ENCODE measurements around the gene CD44.
"Not testable (repeated sequence)": the region's sequence is repeated elsewhere in the genome, so short reads cannot be mapped to it uniquely, and the experiment has no call there.

The CD44 gene

DNA sequence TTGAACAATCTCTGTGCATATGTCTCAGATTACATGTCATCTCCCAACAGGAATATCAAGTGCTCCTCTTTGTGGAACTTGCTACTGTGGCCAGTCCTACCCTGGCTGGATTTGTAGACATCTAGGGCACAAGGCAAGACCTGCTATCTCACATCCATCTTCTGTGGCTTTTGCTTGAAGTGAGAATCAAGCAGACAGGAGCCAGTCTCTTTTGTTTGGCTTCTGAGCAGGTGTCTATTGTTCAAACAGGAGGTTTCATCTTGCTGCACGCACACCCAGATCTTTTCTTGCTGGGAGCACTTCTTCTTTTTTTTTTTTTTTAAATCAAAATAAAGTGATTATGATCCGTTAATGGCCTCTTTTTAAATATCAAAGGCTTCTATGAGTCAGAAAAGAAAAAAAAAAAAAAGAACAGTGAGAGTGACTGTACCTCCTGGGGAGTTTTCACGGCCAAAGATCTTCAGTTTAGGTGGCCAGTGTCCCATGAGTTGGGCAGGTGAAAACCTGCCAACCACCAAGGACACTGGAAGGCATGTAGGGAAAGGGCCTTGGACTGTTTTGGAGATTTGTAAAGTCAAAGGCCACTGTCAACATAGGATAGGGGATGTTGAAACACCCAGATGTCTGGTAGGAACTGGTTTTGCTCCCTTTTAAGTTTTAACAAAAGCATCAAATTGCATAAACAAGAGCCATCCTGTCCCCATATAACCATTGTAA is 78.1 kb downstream of the CD44 start:
- no peak for DNase-seq

DNA sequence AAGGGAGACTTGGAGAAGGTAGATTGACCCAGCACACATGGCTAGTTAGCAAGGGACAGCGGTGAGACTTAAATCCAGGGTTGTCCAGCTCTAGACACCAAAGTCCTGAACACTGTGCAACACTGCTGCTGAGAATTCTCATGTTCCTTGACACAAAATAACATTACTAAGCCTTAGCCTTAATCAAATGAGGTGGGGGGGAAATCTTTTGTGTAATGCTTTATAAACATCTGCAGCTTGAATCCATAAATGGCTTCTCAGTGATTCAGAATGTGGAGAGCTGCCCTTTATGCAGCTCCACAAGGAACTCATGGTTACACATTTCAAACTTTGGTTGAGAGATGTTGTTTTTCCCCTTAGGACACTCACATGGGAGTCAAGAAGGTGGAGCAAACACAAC is 80.0 kb downstream of the CD44 start:
- no peak for DNase-seq

DNA sequence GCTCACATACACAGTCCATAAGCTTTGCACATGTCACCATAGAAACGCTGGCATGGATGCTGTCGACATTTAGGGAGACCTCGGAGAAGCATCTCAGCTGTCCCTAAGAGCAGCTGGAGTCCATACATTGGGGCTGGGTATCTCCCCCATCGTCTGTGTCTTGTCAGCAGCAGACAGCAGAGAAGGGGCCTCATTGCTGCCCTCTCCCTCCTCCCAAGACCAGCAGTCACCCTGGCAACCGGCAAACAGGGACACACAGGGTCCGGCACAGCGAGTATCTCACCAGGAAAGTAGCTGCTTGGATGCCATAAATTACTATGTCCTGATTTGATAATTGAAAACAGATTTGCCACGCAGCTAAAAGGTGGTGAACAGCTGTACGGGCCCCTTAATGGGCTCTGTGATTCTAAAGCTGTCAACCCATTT is 84.4 kb downstream of the CD44 start:
- peak; percentile 94 for DNase-seq

DNA sequence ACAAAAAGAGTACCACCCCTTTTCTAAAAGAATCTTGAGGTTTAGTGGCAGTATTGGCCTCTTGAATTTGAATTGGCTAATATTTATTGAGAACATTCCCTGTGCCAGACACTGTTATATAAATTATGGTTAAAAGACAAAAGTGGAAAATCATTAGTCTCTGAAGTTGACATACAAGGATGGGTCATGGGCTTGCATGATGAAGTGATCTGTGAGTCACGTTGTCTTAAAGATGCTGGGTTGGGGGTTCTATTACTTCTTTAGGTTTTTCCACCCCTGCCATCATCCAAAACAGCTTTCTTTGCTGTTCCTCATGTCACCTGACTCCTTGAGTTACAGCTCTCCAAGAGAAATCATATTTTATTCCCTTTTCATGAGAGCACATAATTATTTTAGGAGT is 85.0 kb downstream of the CD44 start:
- DNase-seq, result no peak

DNA sequence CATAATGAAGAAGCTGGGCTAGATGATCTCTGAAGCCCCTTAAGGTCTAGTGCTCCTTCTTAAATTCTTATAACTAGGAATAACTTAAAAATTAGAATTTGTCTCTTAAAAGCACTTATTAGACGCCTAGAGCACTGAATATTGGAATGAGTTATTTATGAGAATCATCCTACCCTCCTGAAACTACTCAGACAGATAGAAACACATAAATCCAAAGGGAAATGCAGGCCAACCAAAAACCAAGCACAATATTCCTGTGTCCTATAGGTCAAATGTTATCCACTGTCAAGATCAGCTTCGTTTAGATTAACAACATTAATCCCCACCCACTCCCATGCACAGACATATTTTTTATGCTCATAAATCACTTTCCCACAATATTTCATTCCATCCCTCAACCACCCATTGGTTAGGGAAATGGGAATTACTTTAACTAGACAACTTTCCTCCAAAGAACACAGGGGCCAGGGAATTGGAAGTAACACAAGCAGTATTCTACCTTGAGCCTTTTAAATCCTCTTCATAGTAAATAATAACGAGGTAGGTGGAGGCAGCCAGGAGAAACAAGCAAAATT is 87.1 kb downstream of the CD44 start:
- DNase-seq, result no peak

DNA sequence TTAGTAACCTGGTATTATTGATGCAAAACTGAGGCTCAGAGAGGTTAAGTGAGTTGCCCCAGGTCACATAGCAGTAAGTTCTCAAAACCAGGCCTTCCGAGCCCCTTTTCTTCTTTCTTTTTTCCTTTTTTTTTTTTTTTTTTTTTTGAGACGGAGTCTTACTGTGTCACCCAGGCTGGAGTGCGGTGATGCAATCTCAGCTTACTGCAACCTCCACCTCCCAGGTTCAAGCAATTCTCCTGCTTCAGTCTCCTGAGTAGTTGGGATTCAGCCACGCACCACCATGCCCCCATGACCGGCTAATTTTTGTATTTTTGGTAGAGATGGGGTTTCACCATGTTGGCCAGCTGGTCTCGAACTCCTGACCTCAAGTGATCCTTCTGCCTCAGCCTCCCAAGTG is 87.8 kb downstream of the CD44 start:
- not testable (repeated sequence) for DNase-seq

DNA sequence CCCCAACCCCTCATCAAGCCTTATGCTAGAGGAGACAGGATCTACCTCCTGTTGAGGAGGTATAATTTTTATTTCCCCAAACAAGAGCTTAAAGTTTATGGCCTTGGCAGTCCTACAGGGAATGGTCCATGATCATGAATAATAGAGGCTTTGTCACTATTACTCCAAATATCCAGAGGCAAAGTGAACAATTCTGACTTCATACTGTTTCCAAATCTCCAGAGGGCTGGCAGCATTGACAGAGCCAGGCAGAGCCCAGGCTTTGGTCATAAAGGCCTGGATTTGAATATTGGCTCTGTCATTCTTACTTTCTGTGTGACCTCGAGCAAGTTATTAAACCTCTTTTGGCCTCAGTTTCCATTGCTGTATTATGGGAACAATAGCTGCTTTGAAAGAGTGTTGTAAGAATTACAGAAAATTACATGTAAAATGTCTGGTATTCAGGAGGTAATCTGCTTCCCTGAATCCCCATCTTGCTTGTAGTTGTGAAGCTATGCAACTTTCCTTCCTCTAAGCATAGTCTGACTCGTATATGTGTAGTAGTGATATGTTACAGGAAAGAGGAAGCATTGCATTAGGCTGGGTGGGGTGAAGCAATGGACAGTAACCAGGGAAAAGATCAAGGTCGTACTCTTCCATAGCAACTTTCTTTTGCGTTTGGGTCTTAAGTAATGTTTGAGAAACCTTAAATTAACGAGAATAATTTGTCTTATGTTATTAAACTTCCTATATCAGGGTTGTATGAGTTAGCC is 88.8 kb downstream of the CD44 start:
- DNase-seq, result no peak

DNA sequence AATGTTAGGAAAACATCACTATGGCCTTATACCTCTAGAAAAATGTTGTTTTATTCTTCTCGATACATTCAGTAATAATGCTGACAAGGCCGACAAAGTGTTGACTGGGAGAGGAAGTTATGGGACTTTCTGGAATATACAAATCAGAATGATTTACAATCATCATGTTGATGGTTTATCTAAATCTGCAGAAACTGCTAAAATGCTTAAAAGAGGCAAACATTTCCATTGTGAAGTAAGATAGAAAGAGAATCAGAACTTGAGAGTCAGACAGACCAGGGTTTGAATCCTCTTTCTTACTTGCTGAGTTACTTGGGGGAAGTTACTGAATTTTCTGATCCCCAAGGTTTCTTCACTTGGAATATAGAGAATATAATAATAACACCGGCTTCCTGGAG is 89.4 kb downstream of the CD44 start:
- no peak for DNase-seq

DNA sequence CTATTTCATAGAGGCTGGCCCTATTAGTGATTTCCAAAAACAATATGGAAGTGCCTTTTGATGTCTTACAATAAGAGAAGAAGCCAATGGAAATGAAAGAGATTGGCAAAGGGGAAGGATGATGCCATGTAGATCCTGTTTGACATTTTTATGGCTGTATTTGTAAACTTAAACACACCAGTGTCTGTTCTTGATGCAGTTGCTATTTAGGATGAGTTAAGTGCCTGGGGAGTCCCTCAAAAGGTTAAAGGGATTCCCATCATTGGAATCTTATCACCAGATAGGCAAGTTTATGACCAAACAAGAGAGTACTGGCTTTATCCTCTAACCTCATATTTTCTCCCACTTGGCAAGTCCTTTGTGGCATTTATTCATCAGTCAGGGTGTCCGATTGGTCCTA is 91.4 kb downstream of the CD44 start:
- no peak for DNase-seq

DNA sequence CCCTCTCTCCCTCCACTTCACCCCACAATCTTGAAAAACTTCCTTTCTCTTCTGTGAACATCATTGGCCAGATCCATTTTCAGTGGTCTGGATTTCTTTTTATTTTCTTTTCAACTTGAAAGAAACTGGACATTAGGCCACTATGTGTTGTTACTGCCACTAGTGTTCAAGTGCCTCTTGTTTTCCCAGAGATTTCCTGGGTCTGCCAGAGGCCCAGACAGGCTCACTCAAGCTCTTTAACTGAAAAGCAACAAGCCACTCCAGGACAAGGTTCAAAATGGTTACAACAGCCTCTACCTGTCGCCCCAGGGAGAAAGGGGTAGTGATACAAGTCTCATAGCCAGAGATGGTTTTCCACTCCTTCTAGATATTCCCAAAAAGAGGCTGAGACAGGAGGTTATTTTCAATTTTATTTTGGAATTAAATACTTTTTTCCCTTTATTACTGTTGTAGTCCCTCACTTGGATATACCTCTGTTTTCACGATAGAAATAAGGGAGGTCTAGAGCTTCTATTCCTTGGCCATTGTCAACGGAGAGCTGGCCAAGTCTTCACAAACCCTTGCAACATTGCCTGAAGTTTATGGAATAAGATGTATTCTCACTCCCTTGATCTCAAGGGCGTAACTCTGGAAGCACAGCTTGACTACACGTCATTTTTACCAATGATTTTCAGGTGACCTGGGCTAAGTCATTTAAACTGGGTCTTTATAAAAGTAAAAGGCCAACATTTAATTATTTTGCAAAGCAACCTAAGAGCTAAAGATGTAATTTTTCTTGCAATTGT is 92.3 kb downstream of the CD44 start:
- DNase-seq, result no peak

DNA sequence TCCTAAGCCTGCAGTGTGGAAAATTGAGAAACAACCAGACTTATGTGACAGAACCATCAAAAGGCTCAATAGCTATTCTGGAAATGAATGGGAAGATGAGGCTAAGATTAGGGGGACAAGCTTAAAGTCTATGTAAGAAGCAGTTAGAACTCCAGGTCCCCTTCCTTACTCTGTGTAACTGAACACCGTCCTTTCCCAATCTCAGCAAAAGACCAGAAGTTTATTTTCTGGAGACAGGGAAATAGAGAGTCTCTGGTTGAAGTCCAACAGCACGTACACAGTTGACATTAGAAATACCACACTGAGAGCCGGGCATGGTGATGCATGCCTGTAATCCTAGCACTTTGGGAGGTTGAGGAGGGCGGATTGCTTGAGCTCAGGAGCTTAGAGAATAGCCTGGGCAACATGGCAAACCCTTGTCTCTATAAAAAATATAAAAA is 93.9 kb downstream of the CD44 start:
- DNase-seq, result no peak

DNA sequence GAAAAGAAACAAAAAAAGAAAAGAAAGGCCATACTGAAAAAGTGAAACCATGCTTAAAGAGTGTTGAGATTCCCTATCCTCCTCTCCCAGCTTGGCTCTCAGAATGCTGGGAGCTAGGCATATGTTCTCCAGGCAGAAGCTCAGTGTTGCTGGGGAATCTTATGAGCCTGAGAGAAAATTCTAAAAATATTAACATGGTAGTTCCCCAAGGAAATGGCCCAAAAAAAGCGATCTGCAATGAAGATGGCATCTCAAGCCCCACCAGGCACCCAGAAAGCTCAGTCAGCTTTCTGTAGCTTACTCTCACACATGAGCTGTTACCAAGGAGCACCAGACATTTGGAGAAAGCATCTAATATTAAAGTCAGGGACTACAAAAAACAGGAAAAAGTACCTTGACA is 94.5 kb downstream of the CD44 start:
- DNase-seq, result no peak

DNA sequence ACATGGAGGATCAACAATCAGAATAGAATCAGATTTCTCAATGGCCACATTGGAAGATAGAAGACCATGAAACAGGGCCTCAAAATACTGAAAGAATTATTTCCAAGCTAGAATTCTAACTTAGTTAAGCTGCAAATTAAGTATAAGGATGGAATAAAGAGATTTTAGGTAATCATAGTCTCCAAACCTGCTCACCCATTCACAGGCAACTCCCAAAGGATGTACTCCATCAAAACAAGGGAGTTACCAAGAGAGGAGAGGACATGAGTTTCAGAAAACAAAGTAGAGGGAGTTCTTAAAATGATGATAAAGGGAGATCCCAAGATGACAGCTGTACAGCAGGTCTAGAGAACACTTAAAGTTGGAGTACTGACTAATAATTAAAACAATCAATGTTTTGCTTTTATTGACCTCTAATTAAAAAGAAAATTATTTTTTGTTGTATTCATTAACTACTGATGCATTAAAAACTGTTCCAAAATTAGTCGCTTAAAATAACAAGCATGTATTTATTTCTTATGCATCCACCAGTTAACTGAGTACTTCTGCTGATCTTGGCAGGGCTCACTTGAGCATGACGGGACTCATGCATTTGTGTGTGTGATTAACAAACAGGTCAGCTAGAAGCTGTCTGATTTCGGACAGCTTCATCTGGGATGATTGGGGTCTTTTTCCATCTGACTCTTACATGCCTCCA is 95.6 kb downstream of the CD44 start:
- no peak for DNase-seq

DNA sequence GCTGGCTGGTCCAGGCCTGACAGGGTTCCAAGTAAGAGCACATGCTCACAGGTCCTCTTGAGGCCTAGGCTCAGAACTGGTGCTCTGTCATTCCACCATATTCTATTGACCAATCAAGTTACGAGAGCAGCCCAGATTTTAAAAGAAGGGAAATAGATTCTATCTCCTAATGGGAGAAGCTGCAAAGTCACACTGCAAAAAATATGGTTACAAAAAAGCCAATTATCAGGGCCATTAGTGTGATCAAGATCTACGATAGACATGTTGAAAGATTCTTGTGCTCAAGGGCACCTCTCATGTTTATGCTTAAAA is 96.1 kb downstream of the CD44 start:
- DNase-seq, result no peak

DNA sequence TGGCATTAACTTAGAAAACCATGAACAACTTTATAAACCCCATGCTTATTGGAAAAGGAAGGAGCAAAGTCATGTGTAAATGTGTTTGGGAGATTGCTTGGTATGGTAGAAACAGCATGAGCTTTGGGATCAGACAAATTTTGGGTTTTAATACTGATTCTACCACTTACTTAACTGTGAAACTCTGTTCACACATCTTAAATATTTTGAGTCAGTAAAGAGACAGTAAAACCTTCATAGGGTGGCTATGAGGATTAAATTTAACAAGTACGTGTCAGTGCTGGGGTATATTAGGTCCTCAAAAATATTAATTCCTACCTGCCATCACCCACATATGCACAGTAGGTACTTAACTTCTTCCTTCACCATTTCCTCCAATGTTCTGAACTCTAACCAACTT is 96.5 kb downstream of the CD44 start:
- DNase-seq, result no peak

DNA sequence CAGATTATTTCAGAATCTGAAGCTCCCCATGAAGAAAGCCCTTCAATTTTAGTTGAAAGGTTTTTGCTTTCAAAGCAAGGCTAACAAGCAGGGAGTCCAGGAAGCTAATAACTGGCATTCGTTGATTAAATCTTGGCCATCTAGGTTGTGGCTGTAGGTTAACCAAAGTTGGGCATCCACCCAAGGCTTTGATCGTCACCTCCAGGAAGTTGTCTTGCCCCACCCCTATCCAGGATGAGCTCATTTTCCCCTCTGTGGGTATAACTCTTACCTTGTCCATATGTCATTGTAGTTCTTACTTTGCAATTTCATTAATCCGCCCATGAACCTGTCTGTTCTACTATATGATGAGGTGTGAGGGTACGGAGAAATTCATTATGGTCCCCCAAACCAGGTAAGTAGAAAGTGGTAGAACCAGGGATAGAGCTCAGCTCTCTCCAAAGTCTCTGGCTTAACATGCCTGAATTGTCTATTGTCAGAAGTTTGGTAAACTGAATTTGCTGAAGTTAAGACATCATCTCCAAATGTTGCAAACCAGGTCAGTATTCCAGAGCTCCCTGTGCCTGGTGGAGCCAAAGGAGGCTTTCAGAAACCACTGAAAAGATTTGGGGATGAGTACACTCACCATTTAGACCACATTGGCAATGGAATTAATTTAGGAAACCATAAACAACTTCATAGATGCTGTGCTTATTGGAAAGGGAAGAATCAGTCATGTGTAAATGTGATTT is 97.1 kb downstream of the CD44 start:
- DNase-seq, result no peak

DNA sequence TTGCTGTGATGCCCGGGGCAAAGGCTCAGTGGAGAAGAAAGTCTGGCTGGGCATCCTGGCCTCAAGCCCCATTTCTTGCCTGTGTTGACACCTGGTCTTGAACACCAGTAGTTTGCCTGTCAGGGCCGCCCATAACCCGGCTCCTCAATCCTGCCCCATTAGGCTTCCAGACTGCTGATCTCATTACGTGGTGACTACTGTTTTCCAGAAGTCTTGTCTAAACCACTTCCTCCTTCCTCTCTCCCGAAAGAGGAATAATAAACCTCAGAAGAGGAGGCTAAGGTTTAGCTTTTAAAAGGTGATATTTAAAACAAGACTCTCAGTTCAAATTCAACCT is 97.7 kb downstream of the CD44 start:
- no peak for DNase-seq

DNA sequence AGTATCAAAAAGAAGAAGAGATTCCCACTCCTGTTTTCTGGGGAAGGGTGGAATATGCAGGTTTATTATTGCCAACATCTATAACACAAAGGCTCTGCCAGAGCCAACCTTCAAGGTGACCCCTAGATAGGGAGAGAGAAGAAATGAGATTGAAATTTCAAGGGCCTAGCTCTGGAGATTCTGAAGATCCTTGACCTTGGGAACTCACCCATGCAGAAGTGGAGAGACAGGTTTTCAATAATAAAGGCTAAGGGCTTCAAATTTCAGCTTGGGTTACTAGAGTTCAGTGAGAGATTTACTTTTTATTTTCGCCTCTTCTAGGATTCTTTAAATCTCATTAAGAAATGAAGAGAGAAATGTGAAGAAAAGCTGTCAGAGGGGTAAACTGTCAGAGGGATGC is 98.4 kb downstream of the CD44 start:
- DNase-seq, result peak; percentile 37

DNA sequence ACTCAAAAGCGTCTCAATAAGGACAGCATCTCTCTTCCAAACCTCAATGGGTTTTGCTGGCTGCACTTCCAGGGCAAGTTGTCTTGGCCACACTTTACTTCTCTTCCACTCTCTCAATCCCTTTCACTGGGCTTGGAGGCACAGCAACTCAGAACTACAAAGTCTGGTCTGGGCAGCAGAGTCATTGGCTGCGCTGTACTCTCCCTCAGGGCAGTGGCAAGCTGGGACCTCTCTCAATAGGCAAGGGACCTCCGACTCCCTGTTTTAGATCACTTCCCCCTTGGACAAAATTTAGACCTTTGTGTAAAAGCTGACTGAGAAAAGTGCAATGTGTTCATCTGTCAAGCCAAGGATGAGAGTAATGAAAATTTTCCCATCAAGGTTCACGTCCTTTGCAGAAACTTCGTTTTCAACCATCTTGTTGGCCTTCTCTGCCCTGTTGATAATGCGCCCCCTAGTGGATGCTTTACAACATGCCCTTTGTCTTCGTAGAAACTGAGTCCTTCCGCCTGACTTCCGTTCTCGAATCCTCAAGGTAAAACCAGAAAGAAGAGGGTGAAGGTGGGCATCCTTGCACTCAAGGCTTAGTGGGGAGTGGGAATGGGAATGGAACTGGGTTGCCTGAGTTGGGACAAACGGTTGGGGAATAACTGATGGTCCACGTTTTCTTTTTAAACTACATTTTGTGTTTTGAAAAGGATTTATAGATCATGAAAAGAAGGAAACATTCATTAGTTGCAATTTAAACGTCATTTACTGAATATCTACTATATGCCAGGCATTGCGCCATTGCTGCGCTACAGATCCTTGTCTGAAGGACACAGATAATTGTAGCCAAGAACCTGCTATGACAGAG is 99.1 kb downstream of the CD44 start:
- DNase-seq, result peak; percentile 75

DNA sequence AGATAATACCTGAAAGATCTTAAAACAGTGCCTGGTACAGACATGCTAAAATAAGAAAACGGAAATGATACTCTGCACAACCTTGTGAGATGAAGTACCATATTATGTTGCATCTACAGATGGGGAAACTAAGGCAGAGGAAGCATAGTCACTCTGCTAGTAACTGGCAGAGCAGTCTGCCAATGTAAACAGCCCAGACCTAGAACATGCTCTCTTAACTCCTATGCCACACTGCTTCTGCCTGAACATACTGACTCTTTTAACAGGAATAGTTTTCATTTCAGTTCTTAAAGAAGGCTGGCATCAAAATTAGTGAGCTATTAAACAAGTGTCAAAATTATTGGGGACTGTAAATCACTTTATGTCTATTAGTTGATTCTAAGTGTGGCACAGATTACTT is 99.9 kb downstream of the CD44 start:
- no peak for DNase-seq

DNA sequence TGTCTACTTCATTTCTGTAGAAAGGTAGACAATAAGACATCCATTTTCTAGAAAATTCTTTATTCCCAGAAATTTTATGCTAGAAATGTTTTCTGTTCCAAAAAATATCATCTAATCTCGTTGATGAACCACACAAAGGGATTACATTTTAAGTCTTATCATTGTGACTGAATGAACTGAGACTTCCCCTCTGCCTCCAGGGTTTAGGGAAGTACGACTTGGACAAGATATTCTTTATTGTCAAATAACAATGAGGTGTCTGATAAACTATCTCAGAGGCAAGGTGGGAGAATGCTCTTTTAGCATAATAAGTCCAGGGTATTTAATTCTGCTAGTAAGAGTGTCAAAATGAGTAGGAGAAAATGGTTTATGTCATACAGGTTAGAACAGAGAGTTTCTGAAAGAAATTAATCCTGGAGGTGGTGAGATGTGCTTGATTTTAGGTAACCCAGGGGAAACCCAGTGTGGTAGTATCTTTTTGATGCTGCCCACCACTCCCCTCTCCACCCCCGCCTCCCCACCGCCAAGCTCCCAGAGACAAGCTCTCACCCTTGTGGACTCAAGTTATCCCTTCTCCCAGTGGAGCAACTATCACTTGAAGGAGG is 100.6 kb downstream of the CD44 start:
- DNase-seq, result no peak

All from eye (tissue), 1 donor.